K562 (cell line): ENCODE results near the gene CLEC4M. TPM values are rescaled to one million over a fixed set of nuclear protein-coding genes. Genes with fewer than 3 reads are reported as not detected.

Experiments used
- ATAC-seq: fragments of 200-7000 bp; cut with Tn5 transposase; 3 replicates; pipeline ENCODE4 v1.9.1; 2020; ENCODE audit warnings: moderate library complexity
- BruUV-seq: library from RNA; stranded (reverse); fragments of 400-500 nt; replicated peaks from 2 replicates; lab custom pipeline; 2021; lab: Mats Ljungman, UMichigan
- CTCF ChIA-PET: fragments of 300-600 bp; formaldehyde crosslinking; extraction: SDS; loops from one replicate; lab custom pipeline; 2021; ENCODE audit warnings: low intra/inter-chr PET ratio; lab: Yijun Ruan, JAX
- POLR2A ChIA-PET: fragments of 300-600, 350-650 bp; sonication (Branson Sonifier 250); formaldehyde crosslinking; extraction: SDS; loops from one replicate; lab custom pipeline; 2021; ENCODE audit warnings: antibody characterized with exemption, inconsistent platforms; lab: Yijun Ruan, JAX
- DNase-seq, 4 experiments: peaks; one replicate each; pipeline versions ENCODE4 v3.0.0 to v3.0.0-alpha.2; 2011 to 2018; ENCODE audit warnings: low spot score in 3 of 4, mixed read lengths in 3 of 4; ENCODE audit errors: extremely low read depth in 1 of 4
- FAIRE-seq: peaks from 2 replicates; lab custom pipeline; 2011; peaks lifted over from hg19 to GRCh38; lab: Jason Lieb, UNC
- H2AFZ ChIP-seq: 2 replicates; pipeline ENCODE4 v1.6.0; 2011; ENCODE audit warnings: low read depth, low read length, control low read depth, inconsistent platforms
- H3K27ac ChIP-seq: fragments of 200-600 bp; 3 replicates; pipeline ENCODE4 v1.8.0; 2011; ENCODE audit warnings: low read depth, mild to moderate bottlenecking, control low read depth, inconsistent platforms, low read length, moderate library complexity, mixed read lengths; ENCODE audit errors: extremely low read depth
- H3K27me3 ChIP-seq, 2 experiments: fragments of 300-600 bp in 1 of 2; 2 replicates in 1 of 2; 3 replicates in 1 of 2; pipeline versions ENCODE4 v1.6.0 to v1.8.0; 2011; ENCODE audit warnings: inconsistent platforms in 2 of 2, low read length in 2 of 2, mild to moderate bottlenecking in 1 of 2, mixed read lengths in 1 of 2, moderate library complexity in 1 of 2; ENCODE audit not compliant: control insufficient read depth in 2 of 2, insufficient read depth in 2 of 2
- H3K36me3 ChIP-seq: fragments of 300-600 bp; 3 replicates; pipeline ENCODE4 v1.8.0; 2011; ENCODE audit warnings: mild to moderate bottlenecking, low read length, inconsistent platforms; ENCODE audit not compliant: control insufficient read depth, insufficient read depth
- H3K4me1 ChIP-seq, 2 experiments: fragments of 200-600 bp in 1 of 2; replicated peaks in 1 of 2; 2 replicates in 1 of 2; 3 replicates in 1 of 2; pipeline versions ENCODE4 v1.5.1 to v1.8.0; 2011; ENCODE audit warnings: inconsistent platforms in 2 of 2, low read length in 2 of 2, mild to moderate bottlenecking in 1 of 2, mixed read lengths in 1 of 2, moderate library complexity in 1 of 2; ENCODE audit not compliant: control insufficient read depth in 2 of 2, insufficient read depth in 2 of 2
- H3K4me2 ChIP-seq: 2 replicates; pipeline ENCODE4 v1.6.1; 2011; ENCODE audit warnings: low read length, control low read depth, inconsistent platforms, mixed read lengths; ENCODE audit not compliant: insufficient read depth
- H3K4me3 ChIP-seq: fragments of 200-600 bp; sonication (generic), shearing (Covaris generic); 2 replicates; pipeline ENCODE4 v1.5.1; 2016; ENCODE audit warnings: control low read depth, inconsistent platforms
- H3K79me2 ChIP-seq: fragments of 200-600 bp; 3 replicates; pipeline ENCODE4 v1.8.0; 2011; ENCODE audit warnings: low read length, inconsistent platforms; ENCODE audit not compliant: control insufficient read depth, insufficient read depth
- H3K9ac ChIP-seq, 2 experiments: 2 replicates each; pipeline versions ENCODE4 v1.6.0 to v1.6.1; 2011; ENCODE audit warnings: low read depth in 2 of 2, low read length in 2 of 2, control low read depth in 1 of 2, inconsistent platforms in 1 of 2, mild to moderate bottlenecking in 1 of 2, mixed read lengths in 1 of 2; ENCODE audit not compliant: insufficient read depth in 1 of 2
- H3K9me1 ChIP-seq: one replicate; pipeline ENCODE4 v1.6.0; 2011; ENCODE audit warnings: inconsistent platforms, mild to moderate bottlenecking, low read length, moderate library complexity; ENCODE audit not compliant: control insufficient read depth, insufficient read depth
- H3K9me3 ChIP-seq: replicated peaks from 2 replicates; pipeline ENCODE4 v1.5.1; 2011; ENCODE audit warnings: low read depth, low read length, inconsistent platforms; ENCODE audit not compliant: control insufficient read depth, insufficient read depth
- H4K20me1 ChIP-seq: replicated peaks from 2 replicates; pipeline ENCODE4 v1.6.1; 2011; ENCODE audit warnings: low read length, inconsistent platforms, mixed read lengths; ENCODE audit not compliant: control insufficient read depth, insufficient read depth
- CBX2 ChIP-seq: fragments of 200-600 bp; sonication (generic); IDR thresholded peaks from one replicate; pipeline ENCODE4 v1.6.1; 2012; ENCODE audit warnings: mild to moderate bottlenecking, low read length, inconsistent platforms; ENCODE audit not compliant: insufficient read depth, poor library complexity, severe bottlenecking
- GABPB1 ChIP-seq: sonication (generic); formaldehyde crosslinking; IDR thresholded peaks from 2 replicates; pipeline ENCODE4 v1.8.0; 2022; ENCODE audit warnings: mild to moderate bottlenecking, missing genetic modification reagents
- JUNB ChIP-seq: fragments of 450-650 bp; formaldehyde crosslinking; conservative IDR thresholded peaks from 2 replicates; pipeline ENCODE4 v1.4.0; 2020; ENCODE audit warnings: mild to moderate bottlenecking
- KAT7 ChIP-seq: sonication (generic); formaldehyde crosslinking; IDR thresholded peaks from 2 replicates; pipeline ENCODE4 v1.8.0; 2022; ENCODE audit warnings: missing genetic modification reagents, mild to moderate bottlenecking, borderline replicate concordance
- MAFK ChIP-seq: IDR thresholded peaks from 2 replicates; pipeline ENCODE4 v1.6.1; 2011; ENCODE audit warnings: low read length, improper control_type of control experiment
- MCM2 ChIP-seq: fragments of 450-650 bp; IDR thresholded peaks from 2 replicates; pipeline ENCODE4 v1.6.1; 2017; ENCODE audit warnings: low read depth, mild to moderate bottlenecking
- NFIC ChIP-seq: fragments of 450-650 bp; IDR thresholded peaks from 2 replicates; pipeline ENCODE4 v1.6.1; 2017; ENCODE audit warnings: mild to moderate bottlenecking, inconsistent platforms
- NR0B1 ChIP-seq: fragments of 450-650 bp; IDR thresholded peaks from one replicate; pipeline ENCODE4 v1.6.1; 2018; ENCODE audit warnings: mild to moderate bottlenecking, moderate library complexity; ENCODE audit not compliant: partially characterized antibody
- NR2C1 ChIP-seq, 2 experiments: fragments of 450-650 bp; IDR thresholded peaks; 2 replicates each; pipeline ENCODE4 v1.6.1; 2017; ENCODE audit warnings: mild to moderate bottlenecking in 2 of 2, antibody characterized with exemption in 1 of 2, inconsistent platforms in 1 of 2, missing compliant biosample characterization in 1 of 2, missing genetic modification characterization in 1 of 2
- TAL1 ChIP-seq: fragments of 450-650 bp; IDR thresholded peaks from 2 replicates; pipeline ENCODE4 v1.6.1; 2016; ENCODE audit warnings: mild to moderate bottlenecking
- VEZF1 ChIP-seq: fragments of 200-800 bp; sonication (Bioruptor generic); IDR thresholded peaks from 2 replicates; pipeline ENCODE4 v1.6.1; 2017; ENCODE audit warnings: missing genetic modification characterization, missing compliant biosample characterization
- ZNF133 ChIP-seq: fragments of 250-450 bp; sonication (Bioruptor Pico); IDR thresholded peaks from 2 replicates; pipeline ENCODE4 v1.4.0; 2020; ENCODE audit warnings: mild to moderate bottlenecking
- WGBS: fragments of 100-300 bp; shearing (Covaris generic); methylation state at CpG from one replicate; pipeline ENCODE4 v1.1.6; 2016; ENCODE audit warnings: low coverage, mixed read lengths; ENCODE audit not compliant: insufficient coverage; ENCODE audit errors: missing lambda C conversion rate; 5-methylcytosine and 5-hydroxymethylcytosine counted together
- in situ Hi-C: fragments of 300-500 bp; cut with MboI; formaldehyde crosslinking; loops from 4 replicates; pipeline ENCODE4 v1.15.0; 2018; ENCODE audit warnings: inconsistent platforms, mixed read lengths
- intact Hi-C: fragments of 100-400 bp; cut with micrococcal nuclease; formaldehyde crosslinking; loops from 2 replicates; pipeline ENCODE4 v1.14.2; 2022
- polyA plus RNA-seq, 8 experiments: library from polyadenylated mRNA; depleted of rRNA in 4 of 8; stranded (reverse) in 5 of 8; unstranded in 3 of 8; fragments of >200 nt; fragmentation: Nextera tagmentation in 2 of 8; fragmentation: Illumina TruSeq in 1 of 8; extraction: Ambion mirVana in 2 of 8; extraction: Trizol in 1 of 8; gene quantifications; 2 replicates each; pipeline versions ENCODE4 v1.2.1 to v1.2.3, GENCODE V29; 2011 to 2014; ENCODE audit warnings: inconsistent platforms in 1 of 8, missing spikeins in 1 of 8
- total RNA-seq, 7 experiments: library from RNA; depleted of rRNA in 6 of 7; stranded (reverse); fragments of >200 nt in 6 of 7; fragmentation: Illumina TruSeq in 2 of 7; extraction: Trizol in 2 of 7; gene quantifications; 2 replicates each; pipeline versions ENCODE4 v1.2.1 to v1.2.3, GENCODE V29; 2011 to 2021; ENCODE audit warnings: low replicate concordance in 1 of 7
- TF ChIP-seq, protein P1 (sequence below): sonication (generic); formaldehyde crosslinking; IDR thresholded peaks from 2 replicates; pipeline ENCODE4 v1.8.0; 2022; ENCODE audit warnings: mild to moderate bottlenecking, missing genetic modification reagents

Gene CLEC4M
- total and polyA plus RNA-seq, 9 of the 15 experiments (the other 6 are each of a cell fraction or from before 2014, with no cell fraction given): 0.08 to 0.18 TPM; not detected in 7

GRCh38 chr19:7801020-7801570, 38.1 kb downstream of the CLEC4M start:
- ATAC-seq: peak; percentile 84
- Histone ChIP-seq H3K4me1 (peaks cover 7 to 9% of the 10 kb centered on the region in 2 experiments; a peak in 4 of 5 replicates), H2AFZ (no peak overlapping the region), H3K9me1 (no peaks in the 10 kb centered on the region), H3K79me2 (no peaks in the 10 kb centered on the region), H3K9me3 (no peaks in the 10 kb centered on the region; the same call in 1 of the 2 replicates), H3K4me2 (no peak overlapping the region), H4K20me1 (no peaks in the 10 kb centered on the region), H3K27me3 (peaks cover 8 to 10% of the 10 kb centered on the region in 2 experiments; a peak in 4 of 5 replicates), H3K4me3 (no peak overlapping the region), H3K36me3 (no peaks in the 10 kb centered on the region), H3K27ac (0 out of 3 replicates have a peak overlapping the region, but pooled peaks have one; percentile 33), H3K9ac (no peak overlapping the region)
- 13% methylated on average over 17 of the region's 17 CpGs for WGBS
- no TSS peak for BruUV-seq
- in situ Hi-C loops (loop anchor here (10.0 kb wide), 1 partner anchor 446 kb away; no protein-coding TSS in a partner anchor), intact Hi-C loops (no loop called here)
- DNase-seq: peak; percentile 23 to 75 (median 47)
- no peak for FAIRE-seq
- ChIA-PET POLR2A (interaction anchor here (0.6 to 1.3 kb wide), 3 partner anchors 10 to 236 kb away, joined by 3 to 5 read pairs (median 4); no protein-coding TSS in a partner anchor), CTCF (no interaction called here)
- TF ChIP-seq GABPB1 (CRISPR knock-in tag): no peak
- TF ChIP-seq VEZF1 (CRISPR knock-in tag): 0 out of 2 replicates have a peak, but pooled peaks have one; percentile 12
- TF ChIP-seq NR0B1: no peak
- no peak for TF ChIP-seq JUNB (CRISPR knock-in tag)
- peak; percentile 37; the same call in 1 of the 2 replicates for TF ChIP-seq NR2C1 (IDR thresholded peaks at IDR 0.05)
- TF ChIP-seq NR2C1 (tag; IDR thresholded peaks at IDR 0.05): 0 out of 2 replicates have a peak, but pooled peaks have one; percentile 34
- no peak for TF ChIP-seq ZNF133 (CRISPR knock-in tag)
- TF ChIP-seq, protein P1, sequence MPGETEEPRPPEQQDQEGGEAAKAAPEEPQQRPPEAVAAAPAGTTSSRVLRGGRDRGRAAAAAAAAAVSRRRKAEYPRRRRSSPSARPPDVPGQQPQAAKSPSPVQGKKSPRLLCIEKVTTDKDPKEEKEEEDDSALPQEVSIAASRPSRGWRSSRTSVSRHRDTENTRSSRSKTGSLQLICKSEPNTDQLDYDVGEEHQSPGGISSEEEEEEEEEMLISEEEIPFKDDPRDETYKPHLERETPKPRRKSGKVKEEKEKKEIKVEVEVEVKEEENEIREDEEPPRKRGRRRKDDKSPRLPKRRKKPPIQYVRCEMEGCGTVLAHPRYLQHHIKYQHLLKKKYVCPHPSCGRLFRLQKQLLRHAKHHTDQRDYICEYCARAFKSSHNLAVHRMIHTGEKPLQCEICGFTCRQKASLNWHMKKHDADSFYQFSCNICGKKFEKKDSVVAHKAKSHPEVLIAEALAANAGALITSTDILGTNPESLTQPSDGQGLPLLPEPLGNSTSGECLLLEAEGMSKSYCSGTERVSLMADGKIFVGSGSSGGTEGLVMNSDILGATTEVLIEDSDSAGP (CRISPR knock-in tag): no peak
- TF ChIP-seq TAL1: peak; percentile 23; the same call in 1 of the 2 replicates
- TF ChIP-seq NFIC: peak; percentile 64
- TF ChIP-seq KAT7 (CRISPR knock-in tag): no peak
- no peak for TF ChIP-seq MCM2
- TF ChIP-seq CBX2: no peak
- TF ChIP-seq MAFK: no peak
